ENCODE data around the gene WDR36.

The WDR36 gene

GRCh38 chr5:111169269-111169668 is 77.1 kb downstream of the WDR36 start:
- no peak for TF ChIP-seq EZH2phosphoT487 (IDR thresholded peaks at IDR 0.05; ENCODE audit: borderline replicate concordance)
- TF ChIP-seq CTCF (conservative IDR thresholded peaks at IDR 0.05; ENCODE audit: low read length) = no peak
- H3K36me3 ChIP-seq (ENCODE audit: insufficient read depth, low read length) = no peaks in the 10 kb centered on the region
- H3K4me1 ChIP-seq (ENCODE audit: insufficient read depth, low read length, poor library complexity, severe bottlenecking) = no peaks in the 10 kb centered on the region
- H4K20me1 ChIP-seq (ENCODE audit: insufficient read depth, low read length, poor library complexity, severe bottlenecking) = no peaks in the 10 kb centered on the region
- no peaks in the 10 kb centered on the region for H3K27me3 ChIP-seq (ENCODE audit: insufficient read depth, low read length, poor library complexity, severe bottlenecking)
- H3K4me3 ChIP-seq (ENCODE audit: low read length, poor library complexity, severe bottlenecking) = no peak overlapping the region
- H3K9ac ChIP-seq (ENCODE audit: low read depth, low read length, poor library complexity, severe bottlenecking) = no peak overlapping the region
- no peak overlapping the region for H2AFZ ChIP-seq (ENCODE audit: low read length)
- no peaks in the 10 kb centered on the region for H3K9me2 ChIP-seq (replicated peaks; ENCODE audit: low read depth, low read length)
- no peaks in the 10 kb centered on the region for H3F3A ChIP-seq (ENCODE audit: low read depth)
- no peaks in the 10 kb centered on the region for H3K79me2 ChIP-seq (ENCODE audit: insufficient read depth, low read length)
- H3K9me3 ChIP-seq (ENCODE audit: insufficient read depth, low read depth, low read length) = no peaks in the 10 kb centered on the region
- H3K4me2 ChIP-seq (ENCODE audit: low read depth, low read length, poor library complexity, severe bottlenecking) = no peak overlapping the region

GRCh38 chr5:111170279-111170678 is 78.1 kb downstream of the WDR36 start:
- no peaks in the 10 kb centered on the region for H3K9me2 ChIP-seq (replicated peaks; ENCODE audit: low read depth, low read length)

GRCh38 chr5:111172504-111172903 is 80.4 kb downstream of the WDR36 start:
- Histone ChIP-seq H3K27me3 (ENCODE audit: insufficient read depth, low read length, poor library complexity, severe bottlenecking) (no peaks in the 10 kb centered on the region), H3K9me3 (ENCODE audit: insufficient read depth, low read depth, low read length) (no peaks in the 10 kb centered on the region), H3K9me2 (replicated peaks; ENCODE audit: low read depth, low read length) (no peaks in the 10 kb centered on the region), H3K4me2 (ENCODE audit: low read depth, low read length, poor library complexity, severe bottlenecking) (no peak overlapping the region), H3K4me1 (ENCODE audit: insufficient read depth, low read length, poor library complexity, severe bottlenecking) (no peaks in the 10 kb centered on the region), H4K20me1 (ENCODE audit: insufficient read depth, low read length, poor library complexity, severe bottlenecking) (no peaks in the 10 kb centered on the region), H3K79me2 (ENCODE audit: insufficient read depth, low read length) (no peaks in the 10 kb centered on the region), H2AFZ (ENCODE audit: low read length) (no peak overlapping the region), H3K4me3 (ENCODE audit: low read length, poor library complexity, severe bottlenecking) (no peak overlapping the region), H3K9ac (ENCODE audit: low read depth, low read length, poor library complexity, severe bottlenecking) (no peak overlapping the region), H3F3A (ENCODE audit: low read depth) (no peaks in the 10 kb centered on the region), H3K36me3 (ENCODE audit: insufficient read depth, low read length) (no peaks in the 10 kb centered on the region)
- no peak for TF ChIP-seq EZH2phosphoT487 (IDR thresholded peaks at IDR 0.05; ENCODE audit: borderline replicate concordance)
- no peak for TF ChIP-seq CTCF (conservative IDR thresholded peaks at IDR 0.05; ENCODE audit: low read length)

More at GRCh38 chr5:111170279-111170678, 78.1 kb downstream of the WDR36 start:
- no peak overlapping the region for H2AFZ ChIP-seq (ENCODE audit: low read length)
- H3K27me3 ChIP-seq (ENCODE audit: insufficient read depth, low read length, poor library complexity, severe bottlenecking) = no peaks in the 10 kb centered on the region
- no peak overlapping the region for H3K9ac ChIP-seq (ENCODE audit: low read depth, low read length, poor library complexity, severe bottlenecking)
- no peaks in the 10 kb centered on the region for H3K4me1 ChIP-seq (ENCODE audit: insufficient read depth, low read length, poor library complexity, severe bottlenecking)
- H3K79me2 ChIP-seq (ENCODE audit: insufficient read depth, low read length) = no peaks in the 10 kb centered on the region
- no peak overlapping the region for H3K4me3 ChIP-seq (ENCODE audit: low read length, poor library complexity, severe bottlenecking)
- no peak overlapping the region for H3K4me2 ChIP-seq (ENCODE audit: low read depth, low read length, poor library complexity, severe bottlenecking)
- no peaks in the 10 kb centered on the region for H3K36me3 ChIP-seq (ENCODE audit: insufficient read depth, low read length)
- no peaks in the 10 kb centered on the region for H3F3A ChIP-seq (ENCODE audit: low read depth)
- no peaks in the 10 kb centered on the region for H4K20me1 ChIP-seq (ENCODE audit: insufficient read depth, low read length, poor library complexity, severe bottlenecking)
- no peaks in the 10 kb centered on the region for H3K9me3 ChIP-seq (ENCODE audit: insufficient read depth, low read depth, low read length)
- no peak for TF ChIP-seq CTCF (conservative IDR thresholded peaks at IDR 0.05; ENCODE audit: low read length)

Measured in Loucy (cell line).